IMR-90 (cell line): ENCODE data around the gene HBD. TPM values are rescaled to one million over a fixed set of nuclear protein-coding genes. Genes with fewer than 3 reads are reported as not detected.

Experiments
- polyA plus RNA-seq, 3 experiments: library from polyadenylated mRNA; depleted of rRNA; stranded (reverse); fragments of >200 nt; gene quantifications; 2 replicates each; pipeline ENCODE4 v1.2.3, GENCODE V29; 2012; ENCODE audit warnings: low replicate concordance in 1 of 3
- total RNA-seq: library from RNA; depleted of rRNA; stranded (reverse); fragments of >200 nt; gene quantifications from 2 replicates; pipeline ENCODE4 v1.2.3, GENCODE V29; 2012; rRNA removed

HBD gene
- total and polyA plus RNA-seq, 2 of the 4 experiments (the other 2 are of a cell fraction), result 6.3 to 12.0 TPM

Other genes with a start within 250 kb of the HBD start
- not detected in 2 replicates for gene OR51L1, start 239.6 kb downstream of the HBD start, total RNA-seq
- gene OR51L1, start 239.6 kb downstream of the HBD start, polyA plus RNA-seq (2012; rRNA removed), result not detected in 2 replicates
- not detected in 2 replicates for gene OR52J3, start 188.0 kb downstream of the HBD start, total RNA-seq
- not detected in 2 replicates for gene OR52J3, start 188.0 kb downstream of the HBD start, polyA plus RNA-seq (2012; rRNA removed)
- not detected in 2 replicates for gene OR52E2, start 174.9 kb downstream of the HBD start, total RNA-seq
- not detected in 2 replicates for gene OR52E2, start 174.9 kb downstream of the HBD start, polyA plus RNA-seq (2012; rRNA removed)
- gene OR52E1, start 164.9 kb downstream of the HBD start, total RNA-seq, result not detected in 2 replicates
- not detected in 2 replicates for gene OR52E1, start 164.9 kb downstream of the HBD start, polyA plus RNA-seq (2012; rRNA removed)
- gene OR52A5, start 96.1 kb downstream of the HBD start, total RNA-seq, result not detected in 2 replicates
- not detected in 2 replicates for gene OR52A5, start 96.1 kb downstream of the HBD start, polyA plus RNA-seq (2012; rRNA removed)
- gene OR52A1, start 79.7 kb downstream of the HBD start, total RNA-seq, result not detected in 2 replicates
- gene OR52A1, start 79.7 kb downstream of the HBD start, polyA plus RNA-seq (2012; rRNA removed), result not detected in 2 replicates
- not detected in 2 replicates for gene OR51V1, start 33.8 kb downstream of the HBD start, total RNA-seq
- not detected in 2 replicates for gene OR51V1, start 33.8 kb downstream of the HBD start, polyA plus RNA-seq (2012; rRNA removed)
- gene HBB, start 7.4 kb downstream of the HBD start, total RNA-seq, result not detected in 2 replicates
- 0.24 TPM in 1 of 2 replicates, not detected in the other for gene HBB, start 7.4 kb downstream of the HBD start, polyA plus RNA-seq (2012; rRNA removed)
- gene HBG1, start 15.4 kb upstream of the HBD start, total RNA-seq, result not detected in 2 replicates
- gene HBG1, start 15.4 kb upstream of the HBD start, polyA plus RNA-seq (2012; rRNA removed), result not detected in 2 replicates
- gene HBG2, start 20.3 kb upstream of the HBD start, total RNA-seq, result 0.54 TPM in 1 of 2 replicates, not detected in the other
- 1.7 TPM in 1 of 2 replicates, not detected in the other for gene HBG2, start 20.3 kb upstream of the HBD start, polyA plus RNA-seq (2012; rRNA removed)
- 1.4 and 3.2 TPM in 2 replicates for gene HBE1, start 35.5 kb upstream of the HBD start, total RNA-seq
- 7.7 and 12.7 TPM in 2 replicates for gene HBE1, start 35.5 kb upstream of the HBD start, polyA plus RNA-seq (2012; rRNA removed)
- not detected in 2 replicates for gene OR51B4, start 67.5 kb upstream of the HBD start, total RNA-seq
- 0.11 TPM in 1 of 2 replicates, not detected in the other for gene OR51B4, start 67.5 kb upstream of the HBD start, polyA plus RNA-seq (2012; rRNA removed)
- gene OR51B2, start 89.8 kb upstream of the HBD start, total RNA-seq, result not detected in 2 replicates
- gene OR51B2, start 89.8 kb upstream of the HBD start, polyA plus RNA-seq (2012; rRNA removed), result not detected in 2 replicates
- gene OR51B5, start 109.0 kb upstream of the HBD start, total RNA-seq, result 0.54 and 0.56 TPM in 2 replicates
- 0.09 and 0.29 TPM in 2 replicates for gene OR51B5, start 109.0 kb upstream of the HBD start, polyA plus RNA-seq (2012; rRNA removed)
- gene OR51B6, start 117.0 kb upstream of the HBD start, total RNA-seq, result not detected in 2 replicates
- not detected in 2 replicates for gene OR51B6, start 117.0 kb upstream of the HBD start, polyA plus RNA-seq (2012; rRNA removed)
- gene OR51M1, start 149.3 kb upstream of the HBD start, total RNA-seq, result 0.54 and 0.56 TPM in 2 replicates
- gene OR51M1, start 149.3 kb upstream of the HBD start, polyA plus RNA-seq (2012; rRNA removed), result 0.67 and 0.87 TPM in 2 replicates
- not detected in 2 replicates for gene OR51Q1, start 187.6 kb upstream of the HBD start, total RNA-seq
- gene OR51Q1, start 187.6 kb upstream of the HBD start, polyA plus RNA-seq (2012; rRNA removed), result not detected in 2 replicates
- not detected in 2 replicates for gene OR51I1, start 207.0 kb upstream of the HBD start, total RNA-seq
- gene OR51I1, start 207.0 kb upstream of the HBD start, polyA plus RNA-seq (2012; rRNA removed), result not detected in 2 replicates
- gene OR51I2, start 214.8 kb upstream of the HBD start, total RNA-seq, result not detected in 2 replicates
- gene OR51I2, start 214.8 kb upstream of the HBD start, polyA plus RNA-seq (2012; rRNA removed), result not detected in 2 replicates